Ishikawa (cell line): ENCODE data around the gene DPT.

Experiments
- CEBPB ChIP-seq: IDR thresholded peaks from 2 replicates; pipeline ENCODE4 v1.6.1; 2012
- CREB1 ChIP-seq: IDR thresholded peaks from 2 replicates; pipeline ENCODE4 v1.6.1; 2012; ENCODE audit warnings: low read depth
- EGR1 ChIP-seq: IDR thresholded peaks from 2 replicates; pipeline ENCODE4 v1.6.1; 2012
- EP300 ChIP-seq: IDR thresholded peaks from 2 replicates; pipeline ENCODE4 v1.6.1; 2012; ENCODE audit warnings: borderline replicate concordance
- FOXM1 ChIP-seq: IDR thresholded peaks from 2 replicates; pipeline ENCODE4 v1.6.1; 2012; ENCODE audit warnings: low read depth, borderline replicate concordance
- NFIC ChIP-seq: IDR thresholded peaks from 2 replicates; pipeline ENCODE4 v1.6.1; 2012
- RAD21 ChIP-seq: IDR thresholded peaks from 2 replicates; pipeline ENCODE4 v1.6.1; 2012; ENCODE audit warnings: low read depth
- TAF1 ChIP-seq: IDR thresholded peaks from 2 replicates; pipeline ENCODE4 v1.6.1; 2012; ENCODE audit warnings: low read depth, mild to moderate bottlenecking
- TCF12 ChIP-seq: IDR thresholded peaks from 2 replicates; pipeline ENCODE4 v1.6.1; 2012; ENCODE audit warnings: low read depth
- TEAD4 ChIP-seq: IDR thresholded peaks from 2 replicates; pipeline ENCODE4 v1.6.1; 2012
- YY1 ChIP-seq: IDR thresholded peaks from 2 replicates; pipeline ENCODE4 v1.6.1; 2012; ENCODE audit warnings: low read depth
- ZBTB7A ChIP-seq: IDR thresholded peaks from 2 replicates; pipeline ENCODE4 v1.6.1; 2012; ENCODE audit warnings: low read depth
- TF ChIP-seq, protein P1 (sequence below): IDR thresholded peaks from 2 replicates; pipeline ENCODE4 v1.6.1; 2012
- TF ChIP-seq, protein P2 (sequence below): IDR thresholded peaks from 2 replicates; pipeline ENCODE4 v1.6.1; 2012; ENCODE audit warnings: low read depth, mild to moderate bottlenecking
- TF ChIP-seq, protein P3 (sequence below): IDR thresholded peaks from 2 replicates; pipeline ENCODE4 v1.6.1; 2012

Gene DPT

DNA sequence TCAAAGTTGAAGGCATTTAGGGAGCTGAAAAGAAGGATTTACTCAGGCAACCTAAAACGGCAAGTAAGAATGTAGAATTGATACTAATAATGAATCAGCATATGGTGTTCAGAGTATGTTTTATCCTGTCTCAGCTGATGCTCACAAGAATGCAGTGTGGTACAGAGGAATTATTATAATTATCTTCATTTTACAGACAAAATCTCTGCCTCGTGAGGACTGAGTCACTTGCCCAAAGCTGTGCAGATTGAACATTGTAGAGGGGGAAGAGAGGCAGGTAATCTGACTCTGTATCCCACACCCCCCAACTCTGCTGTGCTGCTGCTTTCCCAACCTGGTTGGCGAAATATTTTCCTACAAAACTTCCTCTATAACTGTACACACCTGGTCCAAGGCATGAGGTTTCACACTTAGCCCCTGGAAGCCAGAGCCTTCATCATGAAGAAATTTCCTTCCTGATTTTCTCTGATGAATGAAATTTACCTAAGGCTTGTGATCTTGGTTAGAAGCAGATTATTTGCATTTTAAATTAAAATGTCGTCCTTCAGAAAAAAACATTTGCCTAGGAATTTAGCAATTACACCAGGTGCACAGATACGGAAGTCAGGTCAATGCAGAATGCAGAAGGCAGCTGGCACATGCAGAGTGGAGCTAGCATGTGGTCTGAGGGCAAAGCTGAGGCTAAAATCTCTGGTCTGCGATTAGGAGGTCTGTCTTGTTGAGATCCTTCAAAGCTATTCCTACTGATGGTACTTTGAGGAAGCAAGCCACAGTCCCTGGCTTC is 52.8 kb downstream of the DPT start:
- TF ChIP-seq NFIC = no peak

DNA sequence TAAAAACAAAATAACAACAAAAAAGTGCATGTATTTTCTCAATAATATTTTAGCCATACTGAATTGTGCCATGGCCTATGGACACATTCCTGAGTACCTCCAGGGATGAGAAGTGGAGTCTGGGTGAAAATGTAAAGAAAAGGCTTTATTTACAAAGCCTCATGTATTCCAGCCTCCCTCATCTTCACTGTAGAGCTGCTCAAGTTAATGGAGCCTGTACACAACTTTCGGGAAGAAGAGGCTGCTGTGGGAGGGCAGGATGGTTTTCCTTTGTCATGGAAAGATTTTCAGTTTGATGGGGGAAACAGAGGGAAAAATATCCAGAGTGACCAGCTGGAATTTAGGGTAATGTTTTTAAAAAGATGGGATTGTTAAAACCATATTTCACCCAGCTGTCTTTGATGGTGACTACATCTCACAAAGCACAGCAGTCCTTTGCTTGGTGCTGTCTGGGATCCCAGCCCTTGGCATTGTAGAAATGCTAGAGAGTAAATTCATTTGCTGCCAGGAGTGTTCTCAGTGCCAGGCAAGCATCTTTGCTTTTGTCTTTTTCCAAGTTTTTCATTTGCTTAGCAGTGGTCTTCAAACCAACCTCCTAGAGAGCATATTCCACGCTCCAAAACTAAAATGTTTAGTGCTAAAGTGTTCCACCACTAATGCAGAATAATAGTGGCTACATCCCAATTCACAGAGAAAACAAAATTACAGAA is 54.9 kb downstream of the DPT start:
- TF ChIP-seq TEAD4 = no peak
- TF ChIP-seq, protein P1, sequence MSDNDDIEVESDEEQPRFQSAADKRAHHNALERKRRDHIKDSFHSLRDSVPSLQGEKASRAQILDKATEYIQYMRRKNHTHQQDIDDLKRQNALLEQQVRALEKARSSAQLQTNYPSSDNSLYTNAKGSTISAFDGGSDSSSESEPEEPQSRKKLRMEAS = no peak
- TF ChIP-seq, protein P2, sequence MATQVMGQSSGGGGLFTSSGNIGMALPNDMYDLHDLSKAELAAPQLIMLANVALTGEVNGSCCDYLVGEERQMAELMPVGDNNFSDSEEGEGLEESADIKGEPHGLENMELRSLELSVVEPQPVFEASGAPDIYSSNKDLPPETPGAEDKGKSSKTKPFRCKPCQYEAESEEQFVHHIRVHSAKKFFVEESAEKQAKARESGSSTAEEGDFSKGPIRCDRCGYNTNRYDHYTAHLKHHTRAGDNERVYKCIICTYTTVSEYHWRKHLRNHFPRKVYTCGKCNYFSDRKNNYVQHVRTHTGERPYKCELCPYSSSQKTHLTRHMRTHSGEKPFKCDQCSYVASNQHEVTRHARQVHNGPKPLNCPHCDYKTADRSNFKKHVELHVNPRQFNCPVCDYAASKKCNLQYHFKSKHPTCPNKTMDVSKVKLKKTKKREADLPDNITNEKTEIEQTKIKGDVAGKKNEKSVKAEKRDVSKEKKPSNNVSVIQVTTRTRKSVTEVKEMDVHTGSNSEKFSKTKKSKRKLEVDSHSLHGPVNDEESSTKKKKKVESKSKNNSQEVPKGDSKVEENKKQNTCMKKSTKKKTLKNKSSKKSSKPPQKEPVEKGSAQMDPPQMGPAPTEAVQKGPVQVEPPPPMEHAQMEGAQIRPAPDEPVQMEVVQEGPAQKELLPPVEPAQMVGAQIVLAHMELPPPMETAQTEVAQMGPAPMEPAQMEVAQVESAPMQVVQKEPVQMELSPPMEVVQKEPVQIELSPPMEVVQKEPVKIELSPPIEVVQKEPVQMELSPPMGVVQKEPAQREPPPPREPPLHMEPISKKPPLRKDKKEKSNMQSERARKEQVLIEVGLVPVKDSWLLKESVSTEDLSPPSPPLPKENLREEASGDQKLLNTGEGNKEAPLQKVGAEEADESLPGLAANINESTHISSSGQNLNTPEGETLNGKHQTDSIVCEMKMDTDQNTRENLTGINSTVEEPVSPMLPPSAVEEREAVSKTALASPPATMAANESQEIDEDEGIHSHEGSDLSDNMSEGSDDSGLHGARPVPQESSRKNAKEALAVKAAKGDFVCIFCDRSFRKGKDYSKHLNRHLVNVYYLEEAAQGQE = no peak
- TF ChIP-seq TAF1 = no peak
- TF ChIP-seq EGR1 = no peak
- no peak for TF ChIP-seq TCF12
- no peak for TF ChIP-seq RAD21

DNA sequence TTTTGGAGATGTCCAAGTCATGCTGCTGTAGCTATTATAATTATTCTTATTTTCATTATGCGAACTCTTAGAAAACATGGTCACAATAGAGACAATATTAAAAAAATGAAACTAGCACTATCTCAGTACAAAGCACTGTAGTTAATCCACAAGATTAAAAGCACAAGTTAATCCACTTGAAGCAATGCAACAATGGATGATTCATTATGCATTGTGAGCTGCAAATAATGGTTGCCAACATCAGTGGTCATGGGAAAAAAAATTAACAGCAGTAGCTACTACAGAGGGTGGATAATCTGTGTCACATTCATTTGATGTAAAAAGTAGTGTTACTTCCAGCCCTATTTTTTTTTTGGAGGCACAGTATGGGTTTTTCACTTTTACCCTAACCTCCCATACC is 56.7 kb downstream of the DPT start:
- TF ChIP-seq CEBPB (no peak), EGR1 (no peak), ZBTB7A (no peak), RAD21 (no peak), YY1 (no peak), TCF12 (no peak), NFIC (no peak), FOXM1 (no peak), EP300 (no peak), TEAD4 (no peak), CREB1 (no peak), TAF1 (no peak)
- TF ChIP-seq, protein P1 = no peak
- TF ChIP-seq, protein P3, sequence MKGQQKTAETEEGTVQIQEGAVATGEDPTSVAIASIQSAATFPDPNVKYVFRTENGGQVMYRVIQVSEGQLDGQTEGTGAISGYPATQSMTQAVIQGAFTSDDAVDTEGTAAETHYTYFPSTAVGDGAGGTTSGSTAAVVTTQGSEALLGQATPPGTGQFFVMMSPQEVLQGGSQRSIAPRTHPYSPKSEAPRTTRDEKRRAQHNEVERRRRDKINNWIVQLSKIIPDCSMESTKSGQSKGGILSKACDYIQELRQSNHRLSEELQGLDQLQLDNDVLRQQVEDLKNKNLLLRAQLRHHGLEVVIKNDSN = no peak
- TF ChIP-seq, protein P2 = no peak

DNA sequence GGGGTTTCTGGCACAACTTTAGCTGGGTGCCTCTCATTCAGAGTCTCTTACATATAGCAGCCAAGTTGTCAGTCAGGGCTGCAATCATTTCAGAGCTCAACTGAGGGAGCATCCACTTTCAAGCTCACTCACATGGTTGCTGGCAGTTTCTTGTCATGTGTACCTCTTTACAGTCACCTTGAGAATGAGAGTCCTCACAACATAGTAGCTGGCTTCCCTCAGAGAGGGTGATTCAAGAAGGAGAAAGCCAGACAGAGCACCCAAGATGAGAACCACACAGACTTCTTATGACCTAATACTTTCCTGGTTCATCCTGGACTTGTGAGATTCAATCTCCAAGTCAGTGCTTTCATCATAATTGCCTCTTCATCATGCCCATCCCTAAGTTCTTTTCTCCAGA is 57.2 kb downstream of the DPT start:
- no peak for TF ChIP-seq FOXM1
- TF ChIP-seq, protein P3 = no peak
- TF ChIP-seq RAD21 = no peak
- TF ChIP-seq TAF1 = no peak
- TF ChIP-seq CEBPB = no peak
- no peak for TF ChIP-seq YY1
- TF ChIP-seq, protein P1 = no peak
- TF ChIP-seq, protein P2 = no peak
- no peak for TF ChIP-seq ZBTB7A
- TF ChIP-seq TCF12 = no peak
- TF ChIP-seq EP300 = no peak
- TF ChIP-seq CREB1 = no peak
- TF ChIP-seq NFIC = no peak
- TF ChIP-seq TEAD4 = no peak
- no peak for TF ChIP-seq EGR1
